Mesothelial cell of epicardium (in vitro differentiated cells): ENCODE data around the gene SCAMP2. TPM values are rescaled to one million over a fixed set of nuclear protein-coding genes. Genes with fewer than 3 reads are reported as not detected.

Experiments used
- DNase-seq, 2 experiments: peaks; one replicate each; pipeline ENCODE4 v3.0.0; 2021; ENCODE audit warnings: low spot score in 2 of 2; ENCODE audit not compliant: unreplicated experiment in 2 of 2
- H3K27ac Mint-ChIP-seq: 2 replicates; pipeline ENCODE4 v1.8.0; 2021; ENCODE audit warnings: mixed read lengths
- H3K27me3 Mint-ChIP-seq: 2 replicates; pipeline ENCODE4 v1.8.0; 2021; ENCODE audit warnings: low read depth, mixed read lengths
- H3K36me3 Mint-ChIP-seq: 2 replicates; pipeline ENCODE4 v1.8.0; 2021; ENCODE audit warnings: mixed read lengths
- H3K4me1 Mint-ChIP-seq: 2 replicates; pipeline ENCODE4 v1.8.0; 2021; ENCODE audit warnings: mixed read lengths
- H3K4me3 Mint-ChIP-seq: 2 replicates; pipeline ENCODE4 v1.8.0; 2021; ENCODE audit warnings: mild to moderate bottlenecking, moderate library complexity, mixed read lengths
- H3K9me3 Mint-ChIP-seq: 2 replicates; pipeline ENCODE4 v1.8.0; 2021; ENCODE audit warnings: mixed read lengths
- total RNA-seq: library from RNA; stranded (reverse); gene quantifications from 3 replicates; pipeline ENCODE4 v1.2.1, GENCODE V29; 2021
- TF ChIP-seq, protein P1 (sequence below): fragments of 200-600 bp; sonication (generic); IDR thresholded peaks from one replicate; pipeline ENCODE4 v1.5.0; 2021; ENCODE audit warnings: antibody characterized with exemption; ENCODE audit not compliant: unreplicated experiment

The SCAMP2 gene
- total RNA-seq, 1 donor from 2014 or later, result 45.6 TPM

DNA sequence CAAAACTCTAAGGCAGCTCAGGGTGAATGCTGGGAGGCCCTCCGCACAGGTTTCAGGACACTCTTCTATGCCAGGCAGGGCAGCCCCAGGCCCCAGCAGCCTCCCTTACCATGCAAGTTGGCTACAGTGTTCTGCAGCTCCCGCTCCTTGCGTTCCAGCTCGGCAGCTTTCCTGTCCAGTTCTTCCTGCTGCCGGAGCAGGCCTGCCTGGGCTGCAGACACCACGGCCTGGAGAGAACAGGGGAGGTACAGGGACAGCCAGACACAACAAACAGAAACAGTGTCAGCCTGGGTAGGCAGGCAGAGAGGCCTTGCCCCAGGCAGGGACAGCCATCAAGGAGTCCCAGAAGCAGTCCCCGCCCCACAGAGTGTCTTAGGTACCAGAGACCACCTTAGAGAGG is 21.2 kb downstream of the SCAMP2 start:
- Mint-ChIP-seq H3K36me3 (peaks cover 18% of the 10 kb centered on the region), H3K27ac (no peak overlapping the region), H3K4me1 (peaks cover 1% of the 10 kb centered on the region), H3K9me3 (no peaks in the 10 kb centered on the region), H3K4me3 (no peak overlapping the region), H3K27me3 (no peaks in the 10 kb centered on the region)
- TF ChIP-seq, protein P1, sequence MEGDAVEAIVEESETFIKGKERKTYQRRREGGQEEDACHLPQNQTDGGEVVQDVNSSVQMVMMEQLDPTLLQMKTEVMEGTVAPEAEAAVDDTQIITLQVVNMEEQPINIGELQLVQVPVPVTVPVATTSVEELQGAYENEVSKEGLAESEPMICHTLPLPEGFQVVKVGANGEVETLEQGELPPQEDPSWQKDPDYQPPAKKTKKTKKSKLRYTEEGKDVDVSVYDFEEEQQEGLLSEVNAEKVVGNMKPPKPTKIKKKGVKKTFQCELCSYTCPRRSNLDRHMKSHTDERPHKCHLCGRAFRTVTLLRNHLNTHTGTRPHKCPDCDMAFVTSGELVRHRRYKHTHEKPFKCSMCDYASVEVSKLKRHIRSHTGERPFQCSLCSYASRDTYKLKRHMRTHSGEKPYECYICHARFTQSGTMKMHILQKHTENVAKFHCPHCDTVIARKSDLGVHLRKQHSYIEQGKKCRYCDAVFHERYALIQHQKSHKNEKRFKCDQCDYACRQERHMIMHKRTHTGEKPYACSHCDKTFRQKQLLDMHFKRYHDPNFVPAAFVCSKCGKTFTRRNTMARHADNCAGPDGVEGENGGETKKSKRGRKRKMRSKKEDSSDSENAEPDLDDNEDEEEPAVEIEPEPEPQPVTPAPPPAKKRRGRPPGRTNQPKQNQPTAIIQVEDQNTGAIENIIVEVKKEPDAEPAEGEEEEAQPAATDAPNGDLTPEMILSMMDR, result no peak
- DNase-seq, result no peak

DNA sequence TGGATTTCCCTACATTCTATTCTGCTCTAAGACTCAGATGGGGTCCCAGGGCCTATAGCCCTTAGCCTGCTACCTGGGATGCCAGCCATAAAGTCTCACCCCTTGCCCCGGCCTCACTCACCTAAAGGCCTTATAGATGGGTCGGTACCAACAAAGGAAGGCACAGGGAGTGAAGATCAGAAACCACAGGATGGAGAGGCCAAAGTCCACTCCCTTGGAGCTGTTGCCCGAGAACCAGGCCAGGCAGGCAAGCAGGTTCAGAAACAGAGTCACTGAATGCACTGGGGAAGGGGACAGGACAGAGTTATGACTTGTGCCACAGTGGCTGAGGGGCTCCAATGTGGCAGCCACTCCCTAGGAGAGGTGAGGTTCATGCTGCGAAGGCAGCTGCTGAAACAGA is 22.8 kb downstream of the SCAMP2 start:
- H3K9me3 Mint-ChIP-seq, result no peaks in the 10 kb centered on the region
- no peak for DNase-seq
- no peak overlapping the region for H3K4me3 Mint-ChIP-seq
- H3K36me3 Mint-ChIP-seq, result peaks cover 20% of the 10 kb centered on the region
- TF ChIP-seq, protein P1, result no peak
- H3K27me3 Mint-ChIP-seq, result no peaks in the 10 kb centered on the region
- no peak overlapping the region for H3K27ac Mint-ChIP-seq
- no peaks in the 10 kb centered on the region for H3K4me1 Mint-ChIP-seq

DNA sequence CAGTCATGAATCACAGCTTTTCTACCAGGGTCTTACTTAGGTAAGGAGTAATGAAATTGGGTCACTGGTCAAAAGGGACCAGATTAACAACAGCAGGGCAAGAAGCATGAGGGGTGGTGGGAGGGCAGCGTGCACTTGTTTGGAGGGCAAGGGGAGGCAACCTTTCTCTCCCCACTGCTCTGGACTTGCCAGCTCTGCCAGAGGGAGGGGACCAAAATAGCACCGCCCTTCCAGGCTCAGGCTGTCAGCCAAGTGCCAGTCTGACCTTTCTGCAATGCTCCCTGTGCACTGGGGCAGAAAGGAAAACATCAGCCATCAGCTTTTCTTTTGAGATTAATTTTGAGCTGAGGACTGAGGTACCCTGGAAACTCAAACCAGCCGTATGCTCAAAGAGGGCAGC is 25.7 kb downstream of the SCAMP2 start:
- Mint-ChIP-seq H3K9me3 (no peaks in the 10 kb centered on the region), H3K4me3 (no peak overlapping the region), H3K36me3 (peaks cover 21% of the 10 kb centered on the region), H3K27ac (no peak overlapping the region), H3K27me3 (no peaks in the 10 kb centered on the region), H3K4me1 (peaks cover 7% of the 10 kb centered on the region)
- DNase-seq, result no peak
- TF ChIP-seq, protein P1, result no peak

DNA sequence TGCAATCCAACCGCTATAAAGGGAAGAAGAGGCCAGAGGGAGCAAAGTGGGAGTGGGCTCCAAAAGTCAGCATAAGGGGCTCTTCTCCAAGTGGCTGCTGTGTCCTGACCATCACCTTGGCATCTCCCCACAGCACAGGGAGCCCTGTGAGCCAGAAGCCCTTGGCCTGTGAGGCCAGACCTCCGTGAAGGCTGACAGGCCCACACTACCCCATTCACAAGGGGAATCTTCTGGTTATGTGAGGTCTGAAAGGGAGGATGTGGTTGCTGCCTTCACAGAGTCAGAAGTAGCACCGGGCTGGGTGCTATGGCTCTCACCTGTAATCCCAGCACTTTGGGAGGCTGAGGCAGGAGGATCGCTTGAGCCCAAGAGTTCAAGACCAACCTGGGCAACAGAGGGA is 27.6 kb downstream of the SCAMP2 start:
- Mint-ChIP-seq H3K4me3 (no peak overlapping the region), H3K36me3 (peaks cover 20% of the 10 kb centered on the region), H3K9me3 (no peaks in the 10 kb centered on the region), H3K4me1 (peaks cover 15% of the 10 kb centered on the region), H3K27me3 (no peaks in the 10 kb centered on the region), H3K27ac (no peak overlapping the region)
- TF ChIP-seq, protein P1, result no peak
- DNase-seq, result no peak

DNA sequence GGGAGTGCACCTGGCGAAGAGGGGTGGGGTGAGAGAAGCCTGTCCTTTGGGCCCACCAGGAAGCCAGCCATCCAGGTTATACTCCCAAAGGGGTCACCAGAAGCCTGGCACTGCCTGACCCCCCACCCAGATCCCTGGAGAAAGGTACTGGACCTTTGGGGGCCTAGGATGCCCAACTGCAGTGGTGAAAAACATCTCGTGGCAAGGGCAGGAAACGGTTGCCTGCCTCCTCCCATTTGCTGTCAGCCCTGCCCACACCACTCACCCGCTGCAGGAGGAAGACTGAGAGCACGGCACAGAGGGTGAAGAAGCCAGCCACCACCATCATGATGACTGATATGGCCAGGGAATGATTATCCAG is 28.0 kb downstream of the SCAMP2 start:
- H3K4me3 Mint-ChIP-seq, result no peak overlapping the region
- TF ChIP-seq, protein P1, result no peak
- no peak for DNase-seq
- peaks cover 15% of the 10 kb centered on the region for H3K4me1 Mint-ChIP-seq
- no peak overlapping the region for H3K27ac Mint-ChIP-seq
- peaks cover 20% of the 10 kb centered on the region for H3K36me3 Mint-ChIP-seq
- no peaks in the 10 kb centered on the region for H3K27me3 Mint-ChIP-seq
- no peaks in the 10 kb centered on the region for H3K9me3 Mint-ChIP-seq
